Right renal cortex interstitium (tissue), 3 donors: ENCODE results near the gene SLC25A47. TPM values are rescaled to one million over a fixed set of nuclear protein-coding genes. Genes with fewer than 3 reads are reported as not detected.
"Not testable (repeated sequence)": the region's sequence is repeated elsewhere in the genome, so short reads cannot be mapped to it uniquely, and the experiment has no call there.

Experiments
- DNase-seq, 3 donors: peaks; one replicate each; pipeline ENCODE4 v3.0.0-alpha.2; 2013; ENCODE audit warnings: low read depth in 3 of 3, low spot score in 2 of 3
- polyA plus RNA-seq, 3 donors: library from polyadenylated mRNA; unstranded; fragments of 120-200 nt; gene quantifications; one replicate each; pipeline ENCODE4 v1.2.1, GENCODE V29; 2013; ENCODE audit not compliant: insufficient read length in 3 of 3

The SLC25A47 gene
- polyA plus RNA-seq, 3 donors = 0.10 TPM; not detected in 2

GRCh38 chr14:100289916-100290606, 33.1 kb upstream of the SLC25A47 start:
- DNase-seq = no peak

GRCh38 chr14:100290607-100291304, 32.4 kb upstream of the SLC25A47 start:
- DNase-seq = no peak

- no peak for DNase-seq
Observed at GRCh38 chr14:100291305-100292075, 31.6 kb upstream of the SLC25A47 start.

GRCh38 chr14:100292301-100292775, 30.8 kb upstream of the SLC25A47 start:
- no peak for DNase-seq

GRCh38 chr14:100292776-100293461, 30.2 kb upstream of the SLC25A47 start:
- DNase-seq = no peak

- DNase-seq = no peak
Observed at GRCh38 chr14:100293497-100294212, 29.5 kb upstream of the SLC25A47 start.

- no peak for DNase-seq
Observed at GRCh38 chr14:100294213-100294962, 28.8 kb upstream of the SLC25A47 start.

GRCh38 chr14:100294963-100295330, 28.2 kb upstream of the SLC25A47 start:
- DNase-seq = no peak

GRCh38 chr14:100295376-100296105, 27.6 kb upstream of the SLC25A47 start:
- DNase-seq = no peak

- no peak for DNase-seq
Observed at GRCh38 chr14:100296106-100296651, 27.0 kb upstream of the SLC25A47 start.

GRCh38 chr14:100296729-100297128, 26.4 kb upstream of the SLC25A47 start:
- DNase-seq = not testable (repeated sequence)

GRCh38 chr14:100297320-100298300, 25.5 kb upstream of the SLC25A47 start:
- DNase-seq = no peak

GRCh38 chr14:100298551-100299237, 24.4 kb upstream of the SLC25A47 start:
- no peak for DNase-seq

- DNase-seq = no peak
Observed at GRCh38 chr14:100299238-100299560, 23.9 kb upstream of the SLC25A47 start.

GRCh38 chr14:100302616-100303015, 20.5 kb upstream of the SLC25A47 start:
- no peak for DNase-seq

- no peak for DNase-seq
Observed at GRCh38 chr14:100303179-100303578, 20.0 kb upstream of the SLC25A47 start.

GRCh38 chr14:100303925-100304324, 19.2 kb upstream of the SLC25A47 start:
- DNase-seq = no peak
